SU-DHL-6 (cell line): ENCODE measurements around the gene ABHD2.

Experiments
- H2AFZ ChIP-seq: fragments of 200-600 bp; sonication (generic); 2 replicates; pipeline ENCODE4 v1.6.1; 2014; ENCODE audit warnings: low read depth, mild to moderate bottlenecking, moderate library complexity, mixed read lengths, antibody characterized with exemption, low read length; ENCODE audit not compliant: severe bottlenecking
- H3F3A ChIP-seq: fragments of 200-600 bp; shearing (Covaris generic); 2 replicates; pipeline ENCODE4 v1.6.0; 2016; ENCODE audit warnings: antibody characterized with exemption, mild to moderate bottlenecking; ENCODE audit not compliant: insufficient read depth
- H3K27ac ChIP-seq: fragments of 200-600 bp; sonication (generic); 2 replicates; pipeline ENCODE4 v1.5.1; 2016; ENCODE audit warnings: low read depth, mild to moderate bottlenecking, low read length, moderate library complexity, mixed read lengths
- H3K27me3 ChIP-seq: fragments of 200-600 bp; sonication (generic), shearing (Covaris generic); 2 replicates; pipeline ENCODE4 v1.6.0; 2014; ENCODE audit warnings: mild to moderate bottlenecking, low read length
- H3K36me3 ChIP-seq: fragments of 200-600 bp; sonication (generic); 2 replicates; pipeline ENCODE4 v1.6.1; 2014; ENCODE audit warnings: mild to moderate bottlenecking, low read length, mixed read lengths
- H3K4me2 ChIP-seq: fragments of 300-600, 200-600 bp; shearing (Covaris generic), sonication (generic); 2 replicates; pipeline ENCODE4 v1.6.0; 2014; ENCODE audit warnings: low read length, low read depth, mild to moderate bottlenecking; ENCODE audit not compliant: poor library complexity, severe bottlenecking
- H3K4me3 ChIP-seq: fragments of 200-600 bp; sonication (generic); 2 replicates; pipeline ENCODE4 v1.5.1; 2014; ENCODE audit warnings: antibody characterized with exemption, low read length, mild to moderate bottlenecking, mixed read lengths; ENCODE audit not compliant: insufficient read depth, poor library complexity, severe bottlenecking
- H3K79me2 ChIP-seq: fragments of 200-600 bp; sonication (generic); 2 replicates; pipeline ENCODE4 v1.6.1; 2014; ENCODE audit warnings: mild to moderate bottlenecking, low read length, moderate library complexity; ENCODE audit not compliant: insufficient read depth
- H3K9ac ChIP-seq: fragments of 200-600 bp; sonication (generic); 2 replicates; pipeline ENCODE4 v1.7.0; 2014; ENCODE audit warnings: mild to moderate bottlenecking, low read length
- H3K9me2 ChIP-seq: fragments of 200-600 bp; sonication (generic); replicated peaks from 2 replicates; pipeline ENCODE4 v1.6.1; 2014; ENCODE audit warnings: low read length; ENCODE audit not compliant: insufficient read depth
- H3K9me3 ChIP-seq: fragments of 200-600 bp; sonication (generic); 2 replicates; pipeline ENCODE4 v1.6.1; 2014; ENCODE audit warnings: low read length, mixed read lengths; ENCODE audit not compliant: insufficient read depth
- H4K20me1 ChIP-seq: fragments of 200-600 bp; sonication (generic); 2 replicates; pipeline ENCODE4 v1.6.1; 2014; ENCODE audit warnings: low read depth, mild to moderate bottlenecking, antibody characterized with exemption, low read length, moderate library complexity, mixed read lengths
- CTCF ChIP-seq: fragments of 200-600 bp; sonication (generic); IDR thresholded peaks from one replicate; pipeline ENCODE4 v1.5.1; 2017; ENCODE audit warnings: antibody characterized with exemption, mild to moderate bottlenecking, low read length, moderate library complexity; ENCODE audit not compliant: insufficient read depth, poor library complexity, severe bottlenecking
- EZH2phosphoT487 ChIP-seq: fragments of 200-600 bp; sonication (generic), shearing (Covaris generic); conservative IDR thresholded peaks from 2 replicates; pipeline ENCODE4 v1.6.1; 2018; ENCODE audit warnings: mild to moderate bottlenecking, antibody characterized with exemption, low read length, moderate library complexity, mixed read lengths

The ABHD2 gene

DNA sequence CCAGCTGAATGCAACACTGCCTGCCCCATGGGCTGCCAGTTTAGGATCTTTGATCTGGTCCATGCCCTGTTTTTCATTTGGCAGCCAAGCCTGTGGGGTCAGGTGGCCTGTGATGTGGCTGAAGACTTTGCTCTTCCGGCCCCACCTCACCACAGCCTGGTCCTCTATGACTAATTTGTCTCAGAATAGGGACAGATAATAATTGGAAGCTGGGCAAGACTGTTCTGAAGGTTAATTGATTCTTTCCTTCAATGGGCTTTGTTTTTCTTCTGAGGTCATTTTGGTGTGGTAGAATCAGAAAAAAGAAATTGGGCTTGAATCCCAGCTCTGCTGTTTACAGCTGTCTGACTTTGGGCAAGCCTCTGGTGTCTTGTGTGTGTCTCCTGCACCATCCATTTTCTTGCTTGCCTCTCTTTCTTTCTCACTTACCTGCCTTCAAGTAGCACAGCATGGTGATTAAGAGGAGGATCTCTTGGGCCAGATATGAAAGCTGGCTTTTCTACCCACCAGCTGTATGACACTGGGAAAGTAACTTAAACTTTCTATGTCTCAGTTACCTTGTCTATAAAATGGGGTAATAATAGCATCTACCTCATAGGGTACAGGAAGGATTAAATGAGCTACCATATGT lies 24.2 kb downstream of the ABHD2 start:
- no peaks in the 10 kb centered on the region for H4K20me1 ChIP-seq
- H2AFZ ChIP-seq: no peak overlapping the region
- H3K79me2 ChIP-seq: no peaks in the 10 kb centered on the region
- H3K4me2 ChIP-seq: no peak overlapping the region
- no peak for TF ChIP-seq CTCF
- no peak for TF ChIP-seq EZH2phosphoT487
- H3K27me3 ChIP-seq: no peaks in the 10 kb centered on the region
- no peaks in the 10 kb centered on the region for H3K9me2 ChIP-seq
- H3K27ac ChIP-seq: no peak overlapping the region
- no peak overlapping the region for H3K4me3 ChIP-seq
- H3K36me3 ChIP-seq: no peaks in the 10 kb centered on the region
- no peaks in the 10 kb centered on the region for H3F3A ChIP-seq
- H3K9me3 ChIP-seq: no peaks in the 10 kb centered on the region
- no peak overlapping the region for H3K9ac ChIP-seq

DNA sequence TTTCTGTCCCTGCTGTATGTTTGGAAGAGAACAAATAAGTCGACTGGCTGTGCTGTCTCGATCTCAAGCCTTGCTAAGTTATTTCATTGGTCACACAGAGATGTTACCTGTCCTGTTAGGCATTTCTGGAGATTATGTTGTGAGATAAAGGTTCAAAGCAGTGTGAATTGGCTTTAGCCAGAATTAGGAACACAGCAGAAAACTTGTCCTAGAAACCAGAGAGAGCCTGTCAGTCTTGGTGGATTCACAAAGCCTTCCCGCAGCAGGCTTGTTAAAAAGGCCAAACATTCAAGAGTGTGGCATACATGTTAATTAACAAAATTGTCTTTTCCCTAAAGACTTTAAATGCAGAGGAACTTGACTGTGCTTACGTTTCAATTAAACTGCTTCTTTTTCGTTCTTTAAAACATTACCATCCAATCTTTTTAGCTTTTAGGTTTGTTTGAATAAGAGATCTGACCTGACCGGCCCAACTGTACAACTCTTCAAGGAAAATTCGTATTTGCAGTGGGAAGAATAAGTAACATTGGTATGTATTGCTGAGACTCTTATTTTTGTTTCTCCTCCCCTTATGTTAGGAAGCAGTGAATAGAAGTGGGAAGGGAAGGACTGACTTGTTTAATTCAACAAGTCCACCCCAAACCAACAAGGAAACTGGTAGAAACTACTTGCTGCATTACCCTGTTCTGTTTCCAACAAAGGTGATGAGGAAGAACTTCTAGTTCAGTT lies 25.2 kb downstream of the ABHD2 start:
- no peak overlapping the region for H3K27ac ChIP-seq
- TF ChIP-seq CTCF (no peak), EZH2phosphoT487 (no peak)
- H3K9me2 ChIP-seq: no peaks in the 10 kb centered on the region
- no peak overlapping the region for H3K4me3 ChIP-seq
- H3K9me3 ChIP-seq: no peaks in the 10 kb centered on the region
- no peak overlapping the region for H2AFZ ChIP-seq
- H3K4me2 ChIP-seq: no peak overlapping the region
- H3K79me2 ChIP-seq: no peaks in the 10 kb centered on the region
- H3K27me3 ChIP-seq: no peaks in the 10 kb centered on the region
- H3F3A ChIP-seq: no peaks in the 10 kb centered on the region
- no peaks in the 10 kb centered on the region for H3K36me3 ChIP-seq
- H3K9ac ChIP-seq: no peak overlapping the region
- H4K20me1 ChIP-seq: no peaks in the 10 kb centered on the region

- Histone ChIP-seq H3K9me3 (no peaks in the 10 kb centered on the region), H3K9ac (no peak overlapping the region), H3K9me2 (no peaks in the 10 kb centered on the region), H3K4me3 (no peak overlapping the region), H3K27me3 (no peaks in the 10 kb centered on the region), H3K36me3 (no peaks in the 10 kb centered on the region), H2AFZ (no peak overlapping the region), H3K4me2 (no peak overlapping the region), H3K27ac (no peak overlapping the region), H3F3A (no peaks in the 10 kb centered on the region), H3K79me2 (no peaks in the 10 kb centered on the region), H4K20me1 (no peaks in the 10 kb centered on the region)
- TF ChIP-seq CTCF (no peak), EZH2phosphoT487 (no peak)
Measured at GRCh38 chr15:89114990-89115389, 26.7 kb downstream of the ABHD2 start.
